Peyer's patch (tissue), 4 donors: ENCODE data around the gene CDH8. TPM values are rescaled to one million over a fixed set of nuclear protein-coding genes. Genes with fewer than 3 reads are reported as not detected.

Source experiments
- DNase-seq, 3 donors: peaks; one replicate each; pipeline ENCODE4 v3.0.0-alpha.2; 2017 to 2019
- H3K27ac ChIP-seq, 4 donors: fragments of 200-600 bp; sonication (generic); one replicate each; pipeline ENCODE4 v1.5.1; 2016 to 2019
- H3K27me3 ChIP-seq, 2 donors: fragments of 200-600 bp; sonication (generic); one replicate each; pipeline ENCODE4 v1.5.1; 2019
- H3K36me3 ChIP-seq, 3 donors: fragments of 200-600 bp; sonication (generic); one replicate each; pipeline ENCODE4 v1.5.1; 2016 to 2019
- H3K4me1 ChIP-seq, 4 donors: fragments of 200-600 bp; sonication (generic); one replicate each; pipeline ENCODE4 v1.5.1; 2016 to 2019
- H3K4me3 ChIP-seq, 4 donors: fragments of 200-600 bp; sonication (generic); 1 replicate in 3 of 4; 2 replicates in 1 of 4; pipeline ENCODE4 v1.5.1; 2016 to 2019; ENCODE audit warnings: mild to moderate bottlenecking in 1 of 4
- H3K9me3 ChIP-seq, 4 donors: fragments of 200-600 bp; sonication (generic); one replicate each; pipeline ENCODE4 v1.5.1; 2016 to 2019; ENCODE audit warnings: mild to moderate bottlenecking in 1 of 4
- POLR2A ChIP-seq, 2 donors: fragments of 450-650 bp; IDR thresholded peaks; one replicate each; pipeline ENCODE4 v1.5.1; 2017; ENCODE audit warnings: antibody characterized with exemption in 2 of 2, mild to moderate bottlenecking in 2 of 2, moderate library complexity in 2 of 2
- total RNA-seq, 4 donors: library from RNA; depleted of rRNA; stranded (reverse); fragments of >200 nt; gene quantifications; one replicate each; pipeline ENCODE4 v1.1.0, GENCODE V29; 2016
- TF ChIP-seq, protein P1 (sequence below), 6 experiments: fragments of 450-650 bp in 4 of 6; fragments of 200-600 bp in 2 of 6; sonication (generic) in 1 of 6; IDR thresholded peaks; one replicate each; pipeline ENCODE4 v1.5.1; 2017 to 2019; ENCODE audit warnings: antibody characterized with exemption in 6 of 6, mild to moderate bottlenecking in 3 of 6, moderate library complexity in 1 of 6

CDH8 gene
- total RNA-seq, 4 donors from 2014 or later = not detected

DNA sequence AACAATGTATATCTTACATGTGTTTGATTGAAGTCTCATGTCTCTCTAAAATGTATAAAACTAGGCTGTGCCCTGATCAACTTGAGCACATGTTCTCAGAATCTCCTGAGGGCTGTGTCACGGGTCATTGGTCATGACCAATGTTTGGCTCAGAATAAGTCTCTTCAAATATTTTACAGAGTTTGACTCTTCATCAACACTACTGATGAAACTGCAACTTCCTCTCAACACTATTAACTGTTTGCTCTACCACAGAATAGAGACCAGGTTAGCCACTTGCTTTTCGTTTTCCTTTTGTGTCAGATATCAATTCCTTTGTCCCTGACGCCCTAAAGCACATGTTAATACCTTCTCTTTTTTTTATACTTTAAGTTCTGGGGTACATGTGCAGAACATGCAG lies 358.1 kb downstream of the CDH8 start:
- no peaks in the 10 kb centered on the region for H3K36me3 ChIP-seq
- DNase-seq = no peak
- H3K27me3 ChIP-seq = no peaks in the 10 kb centered on the region
- TF ChIP-seq, protein P1, sequence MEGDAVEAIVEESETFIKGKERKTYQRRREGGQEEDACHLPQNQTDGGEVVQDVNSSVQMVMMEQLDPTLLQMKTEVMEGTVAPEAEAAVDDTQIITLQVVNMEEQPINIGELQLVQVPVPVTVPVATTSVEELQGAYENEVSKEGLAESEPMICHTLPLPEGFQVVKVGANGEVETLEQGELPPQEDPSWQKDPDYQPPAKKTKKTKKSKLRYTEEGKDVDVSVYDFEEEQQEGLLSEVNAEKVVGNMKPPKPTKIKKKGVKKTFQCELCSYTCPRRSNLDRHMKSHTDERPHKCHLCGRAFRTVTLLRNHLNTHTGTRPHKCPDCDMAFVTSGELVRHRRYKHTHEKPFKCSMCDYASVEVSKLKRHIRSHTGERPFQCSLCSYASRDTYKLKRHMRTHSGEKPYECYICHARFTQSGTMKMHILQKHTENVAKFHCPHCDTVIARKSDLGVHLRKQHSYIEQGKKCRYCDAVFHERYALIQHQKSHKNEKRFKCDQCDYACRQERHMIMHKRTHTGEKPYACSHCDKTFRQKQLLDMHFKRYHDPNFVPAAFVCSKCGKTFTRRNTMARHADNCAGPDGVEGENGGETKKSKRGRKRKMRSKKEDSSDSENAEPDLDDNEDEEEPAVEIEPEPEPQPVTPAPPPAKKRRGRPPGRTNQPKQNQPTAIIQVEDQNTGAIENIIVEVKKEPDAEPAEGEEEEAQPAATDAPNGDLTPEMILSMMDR (IDR thresholded peaks at IDR 0.05) = no peak
- TF ChIP-seq POLR2A (IDR thresholded peaks at IDR 0.05) = no peak
- H3K27ac ChIP-seq = no peak overlapping the region
- peaks cover 0 to 3% (median 0%) of the 10 kb centered on the region in 4 donors for H3K9me3 ChIP-seq
- no peaks in the 10 kb centered on the region for H3K4me1 ChIP-seq
- no peak overlapping the region for H3K4me3 ChIP-seq

GRCh38 chr16:61677776-61678175 lies 358.5 kb downstream of the CDH8 start:
- peaks cover 0 to 3% (median 0%) of the 10 kb centered on the region in 4 donors for H3K9me3 ChIP-seq
- TF ChIP-seq, protein P1 (IDR thresholded peaks at IDR 0.05) = no peak
- TF ChIP-seq POLR2A (IDR thresholded peaks at IDR 0.05) = no peak

GRCh38 chr16:61676740-61677139 lies 359.5 kb downstream of the CDH8 start:
- no peak for TF ChIP-seq POLR2A (IDR thresholded peaks at IDR 0.05)
- TF ChIP-seq, protein P1 (IDR thresholded peaks at IDR 0.05) = no peak
- H3K4me1 ChIP-seq = no peaks in the 10 kb centered on the region
- peaks cover 0 to 3% (median 0%) of the 10 kb centered on the region in 4 donors for H3K9me3 ChIP-seq
- no peak overlapping the region for H3K4me3 ChIP-seq
- no peaks in the 10 kb centered on the region for H3K36me3 ChIP-seq
- H3K27me3 ChIP-seq = no peaks in the 10 kb centered on the region
- no peak for DNase-seq
- no peak overlapping the region for H3K27ac ChIP-seq

More at GRCh38 chr16:61677776-61678175, 358.5 kb downstream of the CDH8 start:
- Histone ChIP-seq H3K27me3 (no peaks in the 10 kb centered on the region), H3K4me1 (no peaks in the 10 kb centered on the region), H3K4me3 (no peak overlapping the region), H3K36me3 (no peaks in the 10 kb centered on the region), H3K27ac (no peak overlapping the region)
- DNase-seq = no peak

GRCh38 chr16:61671161-61671560 lies 365.1 kb downstream of the CDH8 start:
- H3K4me3 ChIP-seq = no peak overlapping the region
- no peaks in the 10 kb centered on the region for H3K4me1 ChIP-seq
- no peak overlapping the region for H3K27ac ChIP-seq
- H3K9me3 ChIP-seq = no peaks in the 10 kb centered on the region
- TF ChIP-seq POLR2A (IDR thresholded peaks at IDR 0.05) = no peak
- TF ChIP-seq, protein P1 (IDR thresholded peaks at IDR 0.05) = no peak
- H3K36me3 ChIP-seq = no peaks in the 10 kb centered on the region
- no peak for DNase-seq
- H3K27me3 ChIP-seq = no peaks in the 10 kb centered on the region

- Histone ChIP-seq H3K9me3 (no peaks in the 10 kb centered on the region), H3K4me3 (no peak overlapping the region), H3K4me1 (no peaks in the 10 kb centered on the region), H3K27me3 (no peaks in the 10 kb centered on the region), H3K36me3 (no peaks in the 10 kb centered on the region), H3K27ac (no peak overlapping the region)
- TF ChIP-seq POLR2A (IDR thresholded peaks at IDR 0.05) = no peak
- TF ChIP-seq, protein P1 (IDR thresholded peaks at IDR 0.05) = no peak
- DNase-seq = no peak
Observed at GRCh38 chr16:61665512-61665911, 370.7 kb downstream of the CDH8 start.

DNA sequence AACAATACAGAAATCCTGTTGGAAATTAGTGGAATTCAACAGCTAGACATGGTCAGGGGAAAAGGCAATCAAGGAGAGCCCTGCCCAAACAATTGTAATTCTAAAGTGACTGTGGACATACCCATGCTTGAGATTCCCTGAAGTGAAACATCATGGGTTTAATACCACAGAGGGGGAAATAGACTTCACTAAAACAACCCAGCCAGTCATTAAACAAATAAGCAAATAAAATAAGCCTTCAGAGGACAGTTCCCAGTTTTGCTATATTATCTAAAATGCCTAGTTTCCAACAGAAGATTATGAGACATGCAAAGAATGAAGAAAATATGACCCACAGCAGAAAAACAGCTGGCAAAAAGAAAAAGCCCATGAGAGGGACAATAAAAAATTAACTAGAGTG lies 376.3 kb downstream of the CDH8 start:
- Histone ChIP-seq H3K4me3 (no peak overlapping the region), H3K27ac (no peak overlapping the region), H3K27me3 (no peaks in the 10 kb centered on the region), H3K4me1 (no peaks in the 10 kb centered on the region), H3K9me3 (no peaks in the 10 kb centered on the region), H3K36me3 (no peaks in the 10 kb centered on the region)
- DNase-seq = no peak
- TF ChIP-seq POLR2A (IDR thresholded peaks at IDR 0.05) = no peak
- TF ChIP-seq, protein P1 (IDR thresholded peaks at IDR 0.05) = no peak
